ENCODE data around the gene JUND. TPM values are rescaled to one million over a fixed set of nuclear protein-coding genes. Genes with fewer than 3 reads are reported as not detected.
A peak's percentile ranks its signal among the peaks of the same experiment; 100 is the strongest.

JUND gene
- total and polyA plus RNA-seq, 8 donors: 78.6 to 1,659 (median 323) TPM

GRCh38 chr19:18233224-18233825 is 48.1 kb downstream of the JUND start:
- TF ChIP-seq POLR2A (IDR thresholded peaks at IDR 0.05) (no peak), POLR2AphosphoS5 (IDR thresholded peaks at IDR 0.05) (no peak), EP300 (IDR thresholded peaks at IDR 0.05) (no peak), CTCF (IDR thresholded peaks at IDR 0.05) (no peak)
- Histone ChIP-seq H3K36me3 (no peaks in the 10 kb centered on the region), H3K27me3 (peaks cover 14 to 88% (median 43%) of the 10 kb centered on the region in 3 donors), H3K9me3 (peaks cover 4 to 13% (median 13%) of the 10 kb centered on the region in 4 donors), H3K4me3 (no peak overlapping the region), H3K27ac (no peak overlapping the region), H3K4me1 (peaks cover 0 to 12% (median 2%) of the 10 kb centered on the region in 4 donors)
- WGBS, 5 donors: 18 to 22% (median 20%) methylated on average over 36 to 37 of the region's 37 CpGs
- peak; percentile 45 to 86 for DNase-seq
- intact Hi-C loops (cut with DNase I; ENCODE audit: low total_unique reads): no loop called here

DNA sequence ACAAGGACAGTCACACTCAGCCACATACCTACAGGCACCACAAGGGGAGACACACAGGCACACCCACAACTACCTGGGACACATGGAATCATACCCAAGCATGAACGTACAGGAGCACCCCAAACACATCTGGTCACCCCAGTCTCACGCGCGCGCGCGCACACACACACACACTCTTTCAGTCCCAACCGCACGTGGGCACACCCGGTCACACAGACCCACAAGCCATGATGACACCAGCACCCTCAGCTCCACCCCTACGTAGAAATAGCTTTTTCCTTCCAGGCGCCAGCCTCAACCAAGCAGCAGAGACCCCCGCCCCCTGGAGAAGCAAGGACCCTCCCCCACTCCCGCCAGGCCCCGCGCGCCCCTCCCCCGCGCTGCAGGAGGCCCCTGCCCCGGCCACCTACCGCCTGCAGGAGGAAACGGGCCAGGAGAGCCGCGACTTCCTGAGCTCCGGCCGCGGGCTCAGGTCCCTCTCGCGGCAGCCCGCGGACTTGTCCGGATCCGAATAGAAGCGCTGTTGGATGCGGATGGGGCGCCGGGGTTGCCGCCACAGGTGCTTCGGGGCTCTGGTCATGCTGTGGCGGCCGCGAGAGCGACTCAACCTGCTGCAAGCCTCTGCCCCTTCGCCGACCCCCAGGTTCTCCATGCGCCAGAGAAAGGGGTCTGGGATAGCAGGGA is 48.7 kb downstream of the JUND start:
- H3K9me3 ChIP-seq: peaks cover 4 to 13% (median 13%) of the 10 kb centered on the region in 4 donors
- intact Hi-C loops (cut with DNase I; ENCODE audit: low total_unique reads): no loop called here
- H3K27me3 ChIP-seq: peaks cover 14 to 93% (median 43%) of the 10 kb centered on the region in 3 donors
- no peaks in the 10 kb centered on the region for H3K36me3 ChIP-seq
- 4 to 9% (median 5%) methylated on average over 16 to 46 of the region's 46 CpGs for WGBS, 5 donors
- DNase-seq: peak in 1 of 2 donors; percentile 59
- H3K4me3 ChIP-seq: no peak overlapping the region
- no peak for TF ChIP-seq EP300 (IDR thresholded peaks at IDR 0.05)
- TF ChIP-seq POLR2A (IDR thresholded peaks at IDR 0.05): no peak
- no peak overlapping the region for H3K27ac ChIP-seq
- peaks cover 0 to 12% (median 2%) of the 10 kb centered on the region in 4 donors for H3K4me1 ChIP-seq

DNA sequence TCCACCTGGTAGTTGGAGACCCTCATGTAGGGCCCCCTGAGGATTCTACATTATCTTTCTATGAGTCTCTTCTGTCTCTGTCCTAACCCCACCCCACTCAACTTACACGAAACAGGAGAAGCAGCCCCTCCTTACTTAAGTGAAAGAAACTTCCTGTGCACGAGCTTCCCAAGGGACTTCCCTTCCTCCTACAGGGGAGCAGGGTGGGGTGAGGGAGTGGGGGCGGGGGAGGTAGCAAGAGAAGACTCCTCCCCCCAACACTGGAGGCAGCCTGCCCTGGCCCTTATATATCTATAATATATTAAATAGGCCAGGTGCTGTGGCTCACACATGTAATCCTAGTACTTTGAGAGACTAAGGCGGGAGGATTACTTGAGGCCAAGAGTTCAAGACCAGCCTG is 49.6 kb downstream of the JUND start:
- H3K9me3 ChIP-seq: peaks cover 4 to 13% (median 13%) of the 10 kb centered on the region in 4 donors
- no peak overlapping the region for H3K4me3 ChIP-seq
- TF ChIP-seq POLR2A (IDR thresholded peaks at IDR 0.05): no peak
- no peak for TF ChIP-seq POLR2AphosphoS5 (IDR thresholded peaks at IDR 0.05)
- no peak for TF ChIP-seq EP300 (IDR thresholded peaks at IDR 0.05)
- no peak for TF ChIP-seq CTCF (IDR thresholded peaks at IDR 0.05)
- peaks cover 0 to 12% (median 2%) of the 10 kb centered on the region in 4 donors for H3K4me1 ChIP-seq
- intact Hi-C loops (cut with DNase I; ENCODE audit: low total_unique reads): no loop called here
- H3K27me3 ChIP-seq: peaks cover 14 to 95% (median 51%) of the 10 kb centered on the region in 3 donors
- DNase-seq: no peak
- 16 to 30% (median 22%) methylated on average over 3 to 4 of the region's 4 CpGs for WGBS, 5 donors
- no peaks in the 10 kb centered on the region for H3K36me3 ChIP-seq
- H3K27ac ChIP-seq: no peak overlapping the region

DNA sequence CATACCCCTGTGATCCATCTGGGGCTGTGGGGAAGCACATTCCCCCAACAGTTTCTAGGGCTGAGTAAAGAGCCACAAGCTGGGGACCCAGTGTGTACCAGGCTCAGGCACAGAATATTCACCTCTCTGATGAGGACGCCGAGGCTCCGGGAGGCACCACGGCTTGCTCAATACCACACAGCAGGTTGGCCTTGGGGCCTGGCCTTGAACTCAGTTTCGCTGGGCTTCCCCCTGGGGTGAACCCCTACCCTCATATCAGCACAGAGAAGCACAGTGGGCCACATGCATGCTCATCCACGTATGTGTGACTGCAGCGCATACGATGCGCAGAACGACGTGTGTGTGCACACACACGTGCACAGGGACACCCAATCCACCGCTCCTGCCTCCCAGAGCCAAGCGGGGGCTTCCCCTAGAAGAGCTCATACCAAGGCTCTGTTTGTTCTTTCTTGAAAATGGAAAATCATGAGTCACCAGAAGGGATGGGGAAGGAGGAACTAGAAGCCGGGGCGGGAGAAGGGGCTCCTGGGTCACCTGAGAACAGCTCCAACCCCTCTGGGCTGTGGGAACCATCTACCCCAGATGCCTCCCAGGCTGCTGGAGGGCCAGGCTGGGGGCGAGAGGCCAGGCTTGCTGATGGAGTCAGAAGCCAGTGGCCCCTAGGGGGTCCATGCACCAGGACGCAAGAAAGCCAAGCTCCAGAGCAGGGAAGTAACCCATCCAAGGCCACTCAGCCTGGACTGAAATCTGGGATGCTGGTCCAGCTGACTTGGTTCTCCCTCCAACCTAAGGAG is 50.3 kb downstream of the JUND start:
- intact Hi-C loops (cut with DNase I; ENCODE audit: low total_unique reads): no loop called here
- Histone ChIP-seq H3K36me3 (no peaks in the 10 kb centered on the region), H3K4me1 (peaks cover 0 to 14% (median 6%) of the 10 kb centered on the region in 4 donors), H3K27ac (no peak overlapping the region), H3K27me3 (peaks cover 16 to 95% (median 57%) of the 10 kb centered on the region in 3 donors), H3K4me3 (no peak overlapping the region), H3K9me3 (peaks cover 4 to 13% (median 13%) of the 10 kb centered on the region in 4 donors)
- 35 to 45% (median 44%) methylated on average over 18 of the region's 18 CpGs for WGBS, 5 donors
- no peak for TF ChIP-seq POLR2A (IDR thresholded peaks at IDR 0.05)
- no peak for TF ChIP-seq EP300 (IDR thresholded peaks at IDR 0.05)
- no peak for TF ChIP-seq CTCF (IDR thresholded peaks at IDR 0.05)
- TF ChIP-seq POLR2AphosphoS5 (IDR thresholded peaks at IDR 0.05): no peak
- DNase-seq: peak in 1 of 2 donors; percentile 49

Measured in stomach (tissue), 9 donors.